IMR-90 (cell line): ENCODE data around the gene CYP17A1. TPM values are rescaled to one million over a fixed set of nuclear protein-coding genes. Genes with fewer than 3 reads are reported as not detected.
A peak's percentile ranks its signal among the peaks of the same experiment; 100 is the strongest.

Experiments
- ATAC-seq: fragments of 200-7000 bp; cut with Tn5 transposase; 2 replicates; pipeline ENCODE4 v1.9.1; 2020; ENCODE audit warnings: low read depth, mild to moderate bottlenecking, moderate library complexity
- BruUV-seq: library from RNA; stranded (reverse); fragments of 400-500 nt; replicated peaks from 2 replicates; lab custom pipeline; 2021; lab: Mats Ljungman, UMichigan
- CTCF ChIA-PET: fragments of 300-600 bp; formaldehyde crosslinking; extraction: SDS; loops from one replicate; lab custom pipeline; 2021; ENCODE audit warnings: antibody characterized with exemption; lab: Yijun Ruan, JAX
- POLR2A ChIA-PET: fragments of 300-600 bp; sonication (Branson Sonifier 250); formaldehyde crosslinking; loops from one replicate; lab custom pipeline; 2022; ENCODE audit warnings: antibody characterized with exemption; ENCODE audit not compliant: unreplicated experiment; lab: Charles Lee
- DNase-seq: peaks from one replicate; pipeline ENCODE4 v3.0.0; 2013
- H2AFZ ChIP-seq: replicated peaks from 2 replicates; pipeline ENCODE3; 2013; ENCODE audit warnings: low read length, mild to moderate bottlenecking; ENCODE audit not compliant: poor library complexity
- H2AK5ac ChIP-seq: 2 replicates; pipeline ENCODE4 v1.6.1; 2013; ENCODE audit warnings: low read depth, low read length, inconsistent platforms
- H2AK9ac ChIP-seq: replicated peaks from 2 replicates; pipeline ENCODE3; 2013; ENCODE audit warnings: mild to moderate bottlenecking, low read depth, low read length, moderate library complexity; ENCODE audit not compliant: poor library complexity
- H2BK120ac ChIP-seq: 2 replicates; pipeline ENCODE4 v1.6.1; 2013; ENCODE audit warnings: low read depth, low read length, inconsistent platforms
- H2BK15ac ChIP-seq: 3 replicates; pipeline ENCODE4 v1.6.1; 2013; ENCODE audit warnings: low read depth, low read length, inconsistent platforms
- H2BK20ac ChIP-seq: 2 replicates; pipeline ENCODE4 v1.6.1; 2013; ENCODE audit warnings: low read depth, mild to moderate bottlenecking, inconsistent platforms, low read length, moderate library complexity
- H2BK5ac ChIP-seq: 2 replicates; pipeline ENCODE4 v1.6.1; 2013; ENCODE audit warnings: mild to moderate bottlenecking, low read depth, low read length, inconsistent platforms; ENCODE audit not compliant: poor library complexity, severe bottlenecking
- H3K14ac ChIP-seq: replicated peaks from 2 replicates; pipeline ENCODE4 v1.6.1; 2013; ENCODE audit warnings: low read depth, low read length, inconsistent platforms
- H3K18ac ChIP-seq: 2 replicates; pipeline ENCODE4 v1.6.1; 2013; ENCODE audit warnings: low read depth, low read length, control low read depth
- H3K23ac ChIP-seq: 2 replicates; pipeline ENCODE4 v1.6.1; 2013; ENCODE audit warnings: low read depth, low read length, inconsistent platforms
- H3K27ac ChIP-seq: 2 replicates; pipeline ENCODE4 v1.5.1; 2013; ENCODE audit warnings: mild to moderate bottlenecking, control low read depth, low read length; ENCODE audit not compliant: insufficient read depth
- H3K27me3 ChIP-seq: 2 replicates; pipeline ENCODE4 v1.6.1; 2013; ENCODE audit warnings: low read length; ENCODE audit not compliant: control insufficient read depth, insufficient read depth
- H3K36me3 ChIP-seq: 2 replicates; pipeline ENCODE4 v1.6.1; 2013; ENCODE audit warnings: low read length, mixed read lengths; ENCODE audit not compliant: control insufficient read depth, insufficient read depth
- H3K4ac ChIP-seq: 2 replicates; pipeline ENCODE4 v1.6.1; 2013; ENCODE audit warnings: low read depth, low read length, inconsistent platforms
- H3K4me1 ChIP-seq: 2 replicates; pipeline ENCODE4 v1.6.1; 2013; ENCODE audit warnings: low read length, mixed read lengths; ENCODE audit not compliant: control insufficient read depth, insufficient read depth
- H3K4me2 ChIP-seq: 2 replicates; pipeline ENCODE4 v1.6.1; 2013; ENCODE audit warnings: low read depth, mild to moderate bottlenecking, control low read depth, low read length, moderate library complexity
- H3K4me3 ChIP-seq: 2 replicates; pipeline ENCODE4 v1.5.1; 2013; ENCODE audit warnings: low read depth, mild to moderate bottlenecking, control low read depth, low read length, moderate library complexity; ENCODE audit not compliant: insufficient read depth
- H3K56ac ChIP-seq: 2 replicates; pipeline ENCODE4 v1.6.1; 2013; ENCODE audit warnings: low read length, inconsistent platforms; ENCODE audit not compliant: insufficient read depth; ENCODE audit errors: extremely low read depth
- H3K79me1 ChIP-seq, 2 experiments: 2 replicates each; pipeline ENCODE4 v1.6.1; 2013; ENCODE audit warnings: low read length in 2 of 2, inconsistent platforms in 1 of 2, low read depth in 1 of 2
- H3K9ac ChIP-seq: 2 replicates; pipeline ENCODE4 v1.6.1; 2013; ENCODE audit warnings: low read depth, low read length, control low read depth
- H3K9me1 ChIP-seq: 2 replicates; pipeline ENCODE4 v1.6.1; 2013; ENCODE audit warnings: low read length, inconsistent platforms; ENCODE audit not compliant: insufficient read depth
- H3K9me3 ChIP-seq: 2 replicates; pipeline ENCODE4 v1.6.1; 2013; ENCODE audit warnings: low read length; ENCODE audit not compliant: control insufficient read depth, insufficient read depth
- H4K20me1 ChIP-seq: 2 replicates; pipeline ENCODE4 v1.6.1; 2013; ENCODE audit warnings: low read length, inconsistent platforms; ENCODE audit not compliant: insufficient read depth
- H4K5ac ChIP-seq: 2 replicates; pipeline ENCODE4 v1.6.1; 2013; ENCODE audit warnings: mild to moderate bottlenecking, low read depth, low read length, control low read depth
- H4K8ac ChIP-seq, 2 experiments: 2 replicates each; pipeline ENCODE4 v1.6.1; 2013; ENCODE audit warnings: low read depth in 2 of 2, low read length in 2 of 2, control low read depth in 1 of 2, inconsistent platforms in 1 of 2
- H4K91ac ChIP-seq: 2 replicates; pipeline ENCODE4 v1.6.1; 2013; ENCODE audit warnings: low read depth, low read length, inconsistent platforms; ENCODE audit not compliant: insufficient read depth
- CEBPB ChIP-seq: IDR thresholded peaks from 2 replicates; pipeline ENCODE4 v1.6.1; 2012; ENCODE audit warnings: low read depth, low read length, improper control_type of control experiment
- CHD1 ChIP-seq: IDR thresholded peaks from 2 replicates; pipeline ENCODE4 v1.6.1; 2012; ENCODE audit warnings: low read depth, low read length, improper control_type of control experiment
- FOS ChIP-seq: fragments of 150-350 bp; IDR thresholded peaks from 2 replicates; pipeline ENCODE4 v1.6.1; 2016; ENCODE audit warnings: low read depth, low read length
- MAFK ChIP-seq: IDR thresholded peaks from 2 replicates; pipeline ENCODE4 v1.6.1; 2012; ENCODE audit warnings: low read depth, low read length, improper control_type of control experiment
- MAZ ChIP-seq: IDR thresholded peaks from 2 replicates; pipeline ENCODE4 v1.6.1; 2012; ENCODE audit warnings: low read depth, mild to moderate bottlenecking, low read length, improper control_type of control experiment, moderate library complexity, borderline replicate concordance
- NFE2L2 ChIP-seq: fragments of 150-350 bp; IDR thresholded peaks from 2 replicates; pipeline ENCODE4 v1.6.1; 2016; ENCODE audit warnings: low read depth, mild to moderate bottlenecking, low read length
- RAD21 ChIP-seq: IDR thresholded peaks from 2 replicates; pipeline ENCODE4 v1.6.1; 2012; ENCODE audit warnings: low read length, improper control_type of control experiment
- RCOR1 ChIP-seq: IDR thresholded peaks from 2 replicates; pipeline ENCODE4 v1.6.1; 2012; ENCODE audit warnings: mild to moderate bottlenecking, low read length, improper control_type of control experiment; ENCODE audit not compliant: insufficient replicate concordance
- RFX5 ChIP-seq: IDR thresholded peaks from 2 replicates; pipeline ENCODE4 v1.8.0; 2012; ENCODE audit warnings: low read depth, mild to moderate bottlenecking, low read length, moderate library complexity
- SMC3 ChIP-seq: fragments of 150-350 bp; IDR thresholded peaks from 2 replicates; pipeline ENCODE4 v1.6.1; 2016; ENCODE audit warnings: low read depth, mild to moderate bottlenecking, antibody characterized with exemption, low read length, moderate library complexity
- WGBS, 2 experiments: methylation state at CpG; one replicate each; pipeline versions ENCODE4 v1.1.5 to v1.1.7; 2013; ENCODE audit warnings: missing lambda C conversion rate in 2 of 2; ENCODE audit not compliant: insufficient read length in 1 of 2; ENCODE audit errors: extremely low coverage in 2 of 2; 5-methylcytosine and 5-hydroxymethylcytosine counted together
- dilution Hi-C: fragments of 300-500 bp; cut with HindIII; formaldehyde crosslinking; loops from one replicate; pipeline ENCODE4 v1.14.3; 2018; ENCODE audit warnings: low sequenced_read_pairs; ENCODE audit not compliant: unreplicated experiment
- in situ Hi-C: fragments of 300-500 bp; cut with MboI; formaldehyde crosslinking; loops from 3 replicates; pipeline ENCODE4 v1.14.3; 2019; ENCODE audit warnings: low sequenced_read_pairs, inconsistent platforms, mixed read lengths
- intact Hi-C: fragments of 100-400 bp; cut with micrococcal nuclease; formaldehyde crosslinking; loops from 2 replicates; pipeline ENCODE4 v1.10.0; 2022
- polyA plus RNA-seq, 3 experiments: library from polyadenylated mRNA; depleted of rRNA; stranded (reverse); fragments of >200 nt; gene quantifications; 2 replicates each; pipeline ENCODE4 v1.2.3, GENCODE V29; 2012; ENCODE audit warnings: low replicate concordance in 1 of 3
- total RNA-seq: library from RNA; depleted of rRNA; stranded (reverse); fragments of >200 nt; gene quantifications from 2 replicates; pipeline ENCODE4 v1.2.3, GENCODE V29; 2012
- TF ChIP-seq, protein P1 (sequence below): fragments of 150-350 bp; IDR thresholded peaks from 2 replicates; pipeline ENCODE4 v1.6.1; 2016; ENCODE audit warnings: low read depth, mild to moderate bottlenecking, low read length, moderate library complexity, borderline replicate concordance
- TF ChIP-seq, protein P2 (sequence below): conservative IDR thresholded peaks from 2 replicates; pipeline ENCODE4 v1.5.1; 2012; ENCODE audit warnings: mild to moderate bottlenecking, low read depth, low read length, improper control_type of control experiment
- TF ChIP-seq, protein P3 (sequence below): fragments of 150-350 bp; IDR thresholded peaks from 2 replicates; pipeline ENCODE4 v1.6.1; 2017; ENCODE audit warnings: mild to moderate bottlenecking, antibody characterized with exemption, low read length, low read depth

The CYP17A1 gene
- total and polyA plus RNA-seq, 2 of the 4 experiments (the other 2 are of a cell fraction) = not detected

DNA sequence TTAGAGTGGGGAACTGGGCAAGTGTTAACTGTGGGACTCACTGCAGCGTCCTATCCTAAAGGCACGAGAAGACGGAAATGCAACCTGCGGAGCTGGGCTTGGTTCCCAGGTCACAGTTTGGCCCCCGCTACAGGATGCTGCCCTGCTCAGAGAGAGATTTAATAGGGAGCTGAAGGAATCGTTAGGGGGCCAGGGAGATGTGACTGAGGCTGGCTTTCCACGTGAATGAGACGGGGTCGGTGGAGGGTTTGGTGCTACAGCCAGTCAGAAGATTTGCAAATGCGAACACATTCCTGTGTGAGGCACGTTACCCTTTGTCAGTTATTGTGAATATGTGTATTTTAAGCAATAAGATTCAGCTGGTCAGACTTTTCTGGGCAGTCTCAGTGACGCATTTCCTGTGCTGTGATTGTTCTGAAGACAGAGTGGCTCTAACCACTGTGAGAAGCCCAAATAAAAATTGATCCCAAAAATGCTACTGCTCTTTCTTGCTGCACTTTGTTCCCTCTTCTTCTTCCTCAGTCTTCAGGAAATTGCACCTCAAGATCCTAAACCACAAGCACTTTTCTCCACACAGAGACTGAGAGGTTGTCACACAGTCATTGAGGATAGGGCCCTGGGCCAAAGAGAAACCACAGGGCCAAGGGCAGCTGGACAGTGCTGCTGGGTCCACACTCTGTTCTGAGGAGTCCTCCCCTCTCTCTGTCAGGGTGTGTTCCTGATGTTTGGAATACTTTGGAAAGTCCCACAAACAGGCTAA, 21.2 kb downstream of the CYP17A1 start:
- Histone ChIP-seq H3K4ac (peak overlapping the region; percentile 93), H3K27ac (peak overlapping the region; percentile 74), H2BK120ac (peak overlapping the region; percentile 95), H4K91ac (peak overlapping the region; percentile 77), H2AFZ (peak overlapping the region; percentile 79), H3K9me3 (no peaks in the 10 kb centered on the region), H2AK9ac (peak overlapping the region; percentile 74), H4K20me1 (no peaks in the 10 kb centered on the region), H3K56ac (peak overlapping the region; percentile 57), H2AK5ac (peak overlapping the region; percentile 62), H3K4me3 (no peak overlapping the region), H3K36me3 (peaks cover 35% of the 10 kb centered on the region), H3K9ac (peak overlapping the region; percentile 35), H3K9me1 (peaks cover 29% of the 10 kb centered on the region), H2BK15ac (peak overlapping the region; percentile 37; the same call in 2 of the 3 replicates), H4K8ac (peak overlapping the region; percentile 29 to 84), H2BK20ac (peak overlapping the region; percentile 92), H3K14ac (peak overlapping the region; percentile 94), H3K23ac (peak overlapping the region; percentile 90), H3K4me1 (peaks cover 27% of the 10 kb centered on the region), H2BK5ac (peak overlapping the region; percentile 88), H3K79me1 (peaks cover 0 to 27% of the 10 kb centered on the region in 2 experiments; a peak in 2 of 4 replicates), H3K18ac (peak overlapping the region; percentile 77), H3K27me3 (no peaks in the 10 kb centered on the region), H4K5ac (peak overlapping the region; percentile 67), H3K4me2 (peak overlapping the region; percentile 36)
- dilution Hi-C loops (no loop called here), in situ Hi-C loops (no loop called here), intact Hi-C loops (loop anchor here (2.0 kb wide), 1 partner anchor 63 kb away; no protein-coding TSS in a partner anchor)
- no TSS peak for BruUV-seq
- WGBS, 2 experiments = 13% methylated on average over 5 of the region's 12 CpGs; no CpG with 5 or more reads in 1 of the 2 experiments
- CTCF ChIA-PET = interaction anchor here (0.7 kb wide), 1 partner anchor 8 kb away, joined by 6 read pairs; no protein-coding TSS in a partner anchor
- peak; percentile 79 for ATAC-seq
- DNase-seq = peak; percentile 96
- POLR2A ChIA-PET = interaction anchor here (0.5 kb wide), 1 partner anchor 1015 kb away, joined by 14 read pairs; no protein-coding TSS in a partner anchor
- TF ChIP-seq, protein P1, sequence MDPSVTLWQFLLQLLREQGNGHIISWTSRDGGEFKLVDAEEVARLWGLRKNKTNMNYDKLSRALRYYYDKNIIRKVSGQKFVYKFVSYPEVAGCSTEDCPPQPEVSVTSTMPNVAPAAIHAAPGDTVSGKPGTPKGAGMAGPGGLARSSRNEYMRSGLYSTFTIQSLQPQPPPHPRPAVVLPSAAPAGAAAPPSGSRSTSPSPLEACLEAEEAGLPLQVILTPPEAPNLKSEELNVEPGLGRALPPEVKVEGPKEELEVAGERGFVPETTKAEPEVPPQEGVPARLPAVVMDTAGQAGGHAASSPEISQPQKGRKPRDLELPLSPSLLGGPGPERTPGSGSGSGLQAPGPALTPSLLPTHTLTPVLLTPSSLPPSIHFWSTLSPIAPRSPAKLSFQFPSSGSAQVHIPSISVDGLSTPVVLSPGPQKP = no peak
- TF ChIP-seq NFE2L2 = no peak
- peak; percentile 43 for TF ChIP-seq MAFK
- no peak for TF ChIP-seq CHD1
- TF ChIP-seq SMC3 = 0 out of 2 replicates have a peak, but pooled peaks have one; percentile 12
- no peak for TF ChIP-seq MAZ
- TF ChIP-seq, protein P2, sequence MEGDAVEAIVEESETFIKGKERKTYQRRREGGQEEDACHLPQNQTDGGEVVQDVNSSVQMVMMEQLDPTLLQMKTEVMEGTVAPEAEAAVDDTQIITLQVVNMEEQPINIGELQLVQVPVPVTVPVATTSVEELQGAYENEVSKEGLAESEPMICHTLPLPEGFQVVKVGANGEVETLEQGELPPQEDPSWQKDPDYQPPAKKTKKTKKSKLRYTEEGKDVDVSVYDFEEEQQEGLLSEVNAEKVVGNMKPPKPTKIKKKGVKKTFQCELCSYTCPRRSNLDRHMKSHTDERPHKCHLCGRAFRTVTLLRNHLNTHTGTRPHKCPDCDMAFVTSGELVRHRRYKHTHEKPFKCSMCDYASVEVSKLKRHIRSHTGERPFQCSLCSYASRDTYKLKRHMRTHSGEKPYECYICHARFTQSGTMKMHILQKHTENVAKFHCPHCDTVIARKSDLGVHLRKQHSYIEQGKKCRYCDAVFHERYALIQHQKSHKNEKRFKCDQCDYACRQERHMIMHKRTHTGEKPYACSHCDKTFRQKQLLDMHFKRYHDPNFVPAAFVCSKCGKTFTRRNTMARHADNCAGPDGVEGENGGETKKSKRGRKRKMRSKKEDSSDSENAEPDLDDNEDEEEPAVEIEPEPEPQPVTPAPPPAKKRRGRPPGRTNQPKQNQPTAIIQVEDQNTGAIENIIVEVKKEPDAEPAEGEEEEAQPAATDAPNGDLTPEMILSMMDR = no peak
- no peak for TF ChIP-seq RAD21
- TF ChIP-seq, protein P3, sequence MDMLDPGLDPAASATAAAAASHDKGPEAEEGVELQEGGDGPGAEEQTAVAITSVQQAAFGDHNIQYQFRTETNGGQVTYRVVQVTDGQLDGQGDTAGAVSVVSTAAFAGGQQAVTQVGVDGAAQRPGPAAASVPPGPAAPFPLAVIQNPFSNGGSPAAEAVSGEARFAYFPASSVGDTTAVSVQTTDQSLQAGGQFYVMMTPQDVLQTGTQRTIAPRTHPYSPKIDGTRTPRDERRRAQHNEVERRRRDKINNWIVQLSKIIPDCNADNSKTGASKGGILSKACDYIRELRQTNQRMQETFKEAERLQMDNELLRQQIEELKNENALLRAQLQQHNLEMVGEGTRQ = peak; percentile 17; the same call in 1 of the 2 replicates
- peak; percentile 29; the same call in 1 of the 2 replicates for TF ChIP-seq FOS
- no peak for TF ChIP-seq RCOR1
- peak; percentile 71 for TF ChIP-seq CEBPB
- no peak for TF ChIP-seq RFX5
